ENCODE data around the gene FXYD7. TPM values are rescaled to one million over a fixed set of nuclear protein-coding genes. Genes with fewer than 3 reads are reported as not detected.

The FXYD7 gene
- total and polyA plus RNA-seq, 2 of the 4 experiments (the other 2 are of a cell fraction): 0.31 TPM; not detected in 1

DNA sequence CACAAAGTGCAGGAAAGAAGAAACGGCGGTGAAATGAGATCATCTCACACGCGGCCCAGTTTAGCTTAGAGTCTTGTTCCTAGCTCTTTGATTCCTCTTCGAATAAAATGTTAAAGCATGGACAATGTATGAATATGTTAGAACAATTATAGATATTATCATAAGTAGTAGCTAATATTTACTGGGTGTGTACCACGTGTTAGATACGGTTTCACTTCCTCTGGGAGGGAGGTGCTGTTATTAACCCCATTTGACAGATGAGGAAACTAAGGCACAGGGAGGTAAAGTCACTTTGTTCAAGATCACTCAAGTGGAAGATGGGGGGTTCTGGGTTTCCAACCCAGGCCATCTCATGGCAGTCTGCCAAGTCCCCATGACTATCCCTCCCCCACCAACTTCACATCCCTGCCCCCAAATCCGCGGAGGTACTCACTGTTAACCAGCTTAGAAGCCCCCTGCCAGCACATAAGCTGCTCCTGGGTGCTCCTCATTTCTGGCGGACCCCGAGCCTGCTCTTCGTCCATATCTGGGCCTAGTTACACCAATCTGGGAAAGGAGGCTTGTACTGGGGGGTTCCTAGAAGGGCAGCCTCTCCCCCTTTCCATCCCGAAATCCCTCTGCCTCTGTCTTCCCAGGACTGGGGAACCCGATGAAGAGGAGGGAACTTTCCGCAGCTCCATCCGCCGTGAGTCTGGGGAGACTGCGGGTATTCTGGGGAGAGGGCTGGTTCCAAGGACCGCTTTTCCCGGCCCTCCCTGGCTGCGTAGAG, 1.0 kb upstream of the FXYD7 start:
- Histone ChIP-seq H3K4me1 (ENCODE audit: control insufficient read depth, insufficient read depth, low read length) (peaks cover 18% of the 10 kb centered on the region), H3K27ac (ENCODE audit: insufficient read depth, low read length) (no peak overlapping the region), H3K27me3 (ENCODE audit: control insufficient read depth, insufficient read depth, low read length) (peaks cover 33% of the 10 kb centered on the region), H3K4me3 (ENCODE audit: insufficient read depth, low read depth, low read length) (no peak overlapping the region), H3K14ac (replicated peaks; ENCODE audit: low read depth, low read length) (no peak overlapping the region), H2BK5ac (ENCODE audit: low read depth, low read length, poor library complexity, severe bottlenecking) (no peak overlapping the region), H3K4ac (ENCODE audit: low read depth, low read length) (no peak overlapping the region), H2AK5ac (ENCODE audit: low read depth, low read length) (no peak overlapping the region), H2BK20ac (ENCODE audit: low read depth, low read length) (no peak overlapping the region), H4K8ac (ENCODE audit: low read depth in 2 of 2, low read length in 2 of 2) (no peak overlapping the region), H2AFZ (replicated peaks; ENCODE audit: low read length, poor library complexity) (peak overlapping the region; percentile 78), H4K20me1 (ENCODE audit: insufficient read depth, low read length) (no peaks in the 10 kb centered on the region), H4K91ac (ENCODE audit: insufficient read depth, low read depth, low read length) (no peak overlapping the region), H3K9ac (ENCODE audit: low read depth, low read length) (no peak overlapping the region), H2BK120ac (ENCODE audit: low read depth, low read length) (no peak overlapping the region), H2BK15ac (ENCODE audit: low read depth, low read length) (no peak overlapping the region), H3K56ac (ENCODE audit: extremely low read depth, insufficient read depth, low read length) (no peak overlapping the region), H3K18ac (ENCODE audit: low read depth, low read length) (no peak overlapping the region), H3K23ac (ENCODE audit: low read depth, low read length) (no peak overlapping the region), H3K79me1 (ENCODE audit: low read depth in 1 of 2, low read length in 2 of 2) (no peaks in the 10 kb centered on the region), H2AK9ac (replicated peaks; ENCODE audit: low read depth, low read length, poor library complexity) (peak overlapping the region; percentile 18), H3K4me2 (ENCODE audit: low read depth, low read length) (peak overlapping the region; percentile 57), H3K36me3 (ENCODE audit: control insufficient read depth, insufficient read depth, low read length) (no peaks in the 10 kb centered on the region), H3K9me3 (ENCODE audit: control insufficient read depth, insufficient read depth, low read length) (no peaks in the 10 kb centered on the region), H4K5ac (ENCODE audit: low read depth, low read length) (no peak overlapping the region), H3K9me1 (ENCODE audit: insufficient read depth, low read length) (peaks cover 3% of the 10 kb centered on the region; the same call in 1 of the 2 replicates)
- DNase-seq: no peak
- TF ChIP-seq CEBPB (IDR thresholded peaks at IDR 0.05; ENCODE audit: low read depth, low read length) (no peak), FOS (IDR thresholded peaks at IDR 0.05; ENCODE audit: low read depth, low read length) (no peak), NFE2L2 (IDR thresholded peaks at IDR 0.05; ENCODE audit: low read depth, low read length) (no peak), RFX5 (IDR thresholded peaks at IDR 0.05; ENCODE audit: low read depth, low read length) (no peak), RAD21 (IDR thresholded peaks at IDR 0.05; ENCODE audit: low read length) (no peak), MXI1 (IDR thresholded peaks at IDR 0.05; ENCODE audit: borderline replicate concordance, low read depth, low read length) (no peak), CHD1 (IDR thresholded peaks at IDR 0.05; ENCODE audit: low read depth, low read length) (no peak), RCOR1 (IDR thresholded peaks at IDR 0.05; ENCODE audit: insufficient replicate concordance, low read length) (no peak), BHLHE40 (IDR thresholded peaks at IDR 0.05; ENCODE audit: low read depth, low read length) (no peak), POLR2A (IDR thresholded peaks at IDR 0.05; ENCODE audit: low read depth, low read length) (no peak), SMC3 (IDR thresholded peaks at IDR 0.05; ENCODE audit: low read depth, low read length) (no peak), USF2 (IDR thresholded peaks at IDR 0.05; ENCODE audit: low read depth, low read length) (no peak), MAZ (IDR thresholded peaks at IDR 0.05; ENCODE audit: borderline replicate concordance, low read depth, low read length) (no peak)
- TF ChIP-seq, protein P1, sequence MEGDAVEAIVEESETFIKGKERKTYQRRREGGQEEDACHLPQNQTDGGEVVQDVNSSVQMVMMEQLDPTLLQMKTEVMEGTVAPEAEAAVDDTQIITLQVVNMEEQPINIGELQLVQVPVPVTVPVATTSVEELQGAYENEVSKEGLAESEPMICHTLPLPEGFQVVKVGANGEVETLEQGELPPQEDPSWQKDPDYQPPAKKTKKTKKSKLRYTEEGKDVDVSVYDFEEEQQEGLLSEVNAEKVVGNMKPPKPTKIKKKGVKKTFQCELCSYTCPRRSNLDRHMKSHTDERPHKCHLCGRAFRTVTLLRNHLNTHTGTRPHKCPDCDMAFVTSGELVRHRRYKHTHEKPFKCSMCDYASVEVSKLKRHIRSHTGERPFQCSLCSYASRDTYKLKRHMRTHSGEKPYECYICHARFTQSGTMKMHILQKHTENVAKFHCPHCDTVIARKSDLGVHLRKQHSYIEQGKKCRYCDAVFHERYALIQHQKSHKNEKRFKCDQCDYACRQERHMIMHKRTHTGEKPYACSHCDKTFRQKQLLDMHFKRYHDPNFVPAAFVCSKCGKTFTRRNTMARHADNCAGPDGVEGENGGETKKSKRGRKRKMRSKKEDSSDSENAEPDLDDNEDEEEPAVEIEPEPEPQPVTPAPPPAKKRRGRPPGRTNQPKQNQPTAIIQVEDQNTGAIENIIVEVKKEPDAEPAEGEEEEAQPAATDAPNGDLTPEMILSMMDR (conservative IDR thresholded peaks at IDR 0.05; ENCODE audit: low read depth, low read length): no peak
- TF ChIP-seq, protein P2, sequence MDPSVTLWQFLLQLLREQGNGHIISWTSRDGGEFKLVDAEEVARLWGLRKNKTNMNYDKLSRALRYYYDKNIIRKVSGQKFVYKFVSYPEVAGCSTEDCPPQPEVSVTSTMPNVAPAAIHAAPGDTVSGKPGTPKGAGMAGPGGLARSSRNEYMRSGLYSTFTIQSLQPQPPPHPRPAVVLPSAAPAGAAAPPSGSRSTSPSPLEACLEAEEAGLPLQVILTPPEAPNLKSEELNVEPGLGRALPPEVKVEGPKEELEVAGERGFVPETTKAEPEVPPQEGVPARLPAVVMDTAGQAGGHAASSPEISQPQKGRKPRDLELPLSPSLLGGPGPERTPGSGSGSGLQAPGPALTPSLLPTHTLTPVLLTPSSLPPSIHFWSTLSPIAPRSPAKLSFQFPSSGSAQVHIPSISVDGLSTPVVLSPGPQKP (IDR thresholded peaks at IDR 0.05; ENCODE audit: borderline replicate concordance, low read depth, low read length): no peak
- no CpG with 5 or more reads among the region's 21 CpGs for WGBS, 2 experiments (ENCODE audit: extremely low coverage in 2 of 2, insufficient read length in 1 of 2)
- ChIA-PET POLR2A (ENCODE audit: unreplicated experiment) (interaction anchor here (0.7 kb wide), 1 partner anchor 11 kb away, joined by 5 read pairs; no protein-coding TSS in a partner anchor), CTCF (interaction anchor here (0.6 to 2.1 kb wide), 5 partner anchors 11 to 269 kb away, joined by 3 to 10 read pairs (median 5); no protein-coding TSS in a partner anchor)
- no TSS peak for BruUV-seq (replicated peaks)
- ATAC-seq (ENCODE audit: low read depth): no peak
- intact Hi-C loops (cut with micrococcal nuclease) (loop anchor here (5.0 kb wide), 1 partner anchor 125 kb away; the partner anchor contains the start of gene USF2), in situ Hi-C loops (cut with MboI; ENCODE audit: low sequenced_read_pairs) (no loop called here), dilution Hi-C loops (cut with HindIII; ENCODE audit: low sequenced_read_pairs, unreplicated experiment) (no loop called here)
